ACC112 (cell line): ENCODE results near the gene RDH5.

ENCODE experiments used
- H2AFZ ChIP-seq: fragments of 200-600 bp; sonication (generic); one replicate; pipeline ENCODE4 v1.6.0; 2017; ENCODE audit warnings: antibody characterized with exemption, low read length; ENCODE audit not compliant: unreplicated experiment
- H3K27ac ChIP-seq: fragments of 200-600 bp; sonication (generic); 2 replicates; pipeline ENCODE4 v1.5.1; 2014; ENCODE audit warnings: low read depth, mild to moderate bottlenecking, antibody characterized with exemption, low read length, moderate library complexity
- H3K27me3 ChIP-seq: fragments of 200-600 bp; sonication (generic); 2 replicates; pipeline ENCODE4 v1.6.1; 2014; ENCODE audit warnings: mild to moderate bottlenecking, antibody characterized with exemption, low read length, moderate library complexity, mixed read lengths; ENCODE audit not compliant: insufficient read depth
- H3K36me3 ChIP-seq: fragments of 200-600 bp; sonication (generic); 2 replicates; pipeline ENCODE4 v1.6.1; 2016; ENCODE audit warnings: mild to moderate bottlenecking, antibody characterized with exemption, low read length, moderate library complexity, mixed read lengths; ENCODE audit not compliant: insufficient read depth
- H3K4me1 ChIP-seq: fragments of 200-600 bp; sonication (generic); one replicate; pipeline ENCODE4 v1.6.1; 2016; ENCODE audit warnings: low read length, mixed read lengths; ENCODE audit not compliant: insufficient read depth, unreplicated experiment, control insufficient read depth
- H3K4me3 ChIP-seq: fragments of 200-600 bp; sonication (generic); 2 replicates; pipeline ENCODE4 v1.5.1; 2014; ENCODE audit warnings: mild to moderate bottlenecking, low read depth, low read length
- H3K79me2 ChIP-seq: fragments of 200-600 bp; sonication (generic); one replicate; pipeline ENCODE4 v1.6.0; 2016; ENCODE audit warnings: low read length; ENCODE audit not compliant: control insufficient read depth, unreplicated experiment, insufficient read depth

RDH5 gene

DNA sequence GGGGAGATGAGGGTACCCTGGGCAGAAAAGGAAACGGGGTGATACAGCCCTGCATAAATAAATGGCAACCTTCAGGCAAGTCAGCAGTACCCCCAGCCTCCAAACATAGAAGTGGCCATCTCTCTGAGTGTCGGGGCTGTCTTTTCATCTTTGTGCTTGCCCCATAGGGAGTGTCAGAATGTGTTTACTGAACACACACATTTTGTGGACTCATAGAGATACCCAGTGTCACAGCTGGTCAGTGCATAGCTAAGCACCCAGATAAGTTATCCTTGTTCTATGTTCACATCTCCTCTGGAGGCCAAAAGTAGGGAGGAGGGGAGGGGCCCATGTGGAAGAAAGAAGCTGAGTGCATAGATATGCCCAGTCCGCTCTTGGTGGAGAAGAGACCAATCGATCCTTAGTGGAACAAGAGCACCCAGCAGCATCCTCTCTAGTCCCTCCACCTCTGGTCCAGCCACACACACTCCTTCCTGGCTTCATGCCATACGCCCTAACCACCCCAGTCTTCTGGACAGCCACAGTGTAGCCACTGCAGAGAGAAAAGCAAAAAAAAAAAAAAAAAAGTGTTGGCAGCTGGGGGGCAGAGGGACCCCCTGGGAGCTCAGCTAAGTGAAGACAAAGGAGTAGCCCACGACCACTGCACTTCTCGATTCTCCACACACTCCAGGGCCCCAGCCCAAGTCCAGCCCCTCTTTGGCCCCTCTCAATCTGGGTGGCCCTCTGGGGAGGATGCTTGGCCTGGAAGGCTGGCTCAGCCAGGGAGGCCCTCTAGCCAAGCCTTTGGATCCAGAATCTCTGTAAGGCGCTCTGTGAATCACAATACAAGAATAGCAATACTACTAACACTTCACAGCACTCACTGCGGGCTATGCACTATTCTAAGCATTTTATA lies 15.1 kb upstream of the RDH5 start:
- H3K79me2 ChIP-seq: peaks cover 29% of the 10 kb centered on the region
- peak overlapping the region; percentile 75 for H3K4me3 ChIP-seq
- no peak overlapping the region for H2AFZ ChIP-seq
- H3K27ac ChIP-seq: no peak overlapping the region
- H3K36me3 ChIP-seq: no peaks in the 10 kb centered on the region
- peaks cover 61% of the 10 kb centered on the region for H3K4me1 ChIP-seq
- no peaks in the 10 kb centered on the region for H3K27me3 ChIP-seq

DNA sequence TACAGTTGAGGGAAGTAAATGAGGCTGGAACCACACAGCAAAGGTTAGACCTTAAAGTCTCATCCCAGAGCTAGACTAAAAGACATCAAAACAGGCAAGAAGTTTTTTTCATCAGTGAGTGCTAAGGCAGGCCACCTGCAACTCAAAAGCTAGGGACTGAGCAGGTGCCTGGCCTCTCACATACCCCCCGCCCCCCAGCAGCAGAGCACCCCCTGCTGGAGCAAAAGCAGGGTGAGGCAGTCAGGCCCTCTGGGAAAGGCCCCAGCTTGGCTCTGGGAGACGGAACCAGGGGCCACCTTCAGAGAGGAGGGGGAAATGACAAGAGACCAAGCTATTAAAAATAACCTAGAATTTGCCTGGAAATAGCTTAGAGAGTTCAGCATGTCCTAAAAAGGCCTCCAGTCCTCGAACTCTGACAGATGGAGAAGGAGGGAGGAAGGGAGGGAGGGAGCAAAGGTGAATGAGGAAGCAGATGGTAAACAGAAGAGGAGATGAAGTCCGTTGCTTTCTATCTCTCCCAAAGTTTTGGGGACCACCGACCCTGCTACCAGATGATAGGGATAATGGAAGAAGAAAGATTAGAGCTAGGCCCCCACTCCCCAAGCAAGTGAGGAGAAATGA lies 14.3 kb upstream of the RDH5 start:
- peaks cover 55% of the 10 kb centered on the region for H3K4me1 ChIP-seq
- H3K27ac ChIP-seq: no peak overlapping the region
- H3K36me3 ChIP-seq: no peaks in the 10 kb centered on the region
- peaks cover 29% of the 10 kb centered on the region for H3K79me2 ChIP-seq
- no peak overlapping the region for H2AFZ ChIP-seq
- H3K4me3 ChIP-seq: peak overlapping the region; percentile 75
- no peaks in the 10 kb centered on the region for H3K27me3 ChIP-seq

DNA sequence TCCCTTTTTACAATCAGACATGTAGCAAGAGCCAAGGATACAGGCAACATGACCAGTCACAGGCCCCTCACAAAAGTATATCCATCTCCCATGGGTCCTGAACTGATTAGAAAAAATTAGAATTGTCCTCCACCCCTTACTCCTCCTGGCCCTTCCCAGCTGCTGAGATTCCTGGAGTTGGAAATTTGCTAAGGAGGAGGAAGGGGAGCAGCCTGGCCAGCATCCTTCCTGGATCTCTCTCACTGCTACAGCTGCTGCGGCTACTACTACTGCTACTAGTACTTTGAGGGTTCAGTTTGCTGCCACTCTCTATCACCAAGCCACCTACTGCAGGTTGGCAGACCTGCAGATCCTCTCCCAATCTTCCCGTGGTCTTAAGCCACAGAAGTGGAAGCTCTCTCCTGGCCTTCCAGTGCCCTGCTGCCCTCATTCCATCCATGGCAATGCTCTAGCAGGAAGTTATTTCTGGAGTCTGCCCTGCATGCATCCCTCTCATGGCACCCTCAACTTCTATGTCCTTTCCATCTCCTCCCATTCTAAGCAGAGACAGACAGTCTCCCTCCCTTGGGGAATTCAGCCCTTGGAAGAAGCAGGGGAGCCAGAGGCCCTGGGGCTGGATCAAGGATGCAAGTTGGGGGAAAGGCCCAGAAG lies 13.5 kb upstream of the RDH5 start:
- Histone ChIP-seq H3K27me3 (no peaks in the 10 kb centered on the region), H3K79me2 (peaks cover 29% of the 10 kb centered on the region), H3K27ac (no peak overlapping the region), H3K4me3 (peak overlapping the region; percentile 75), H3K4me1 (peaks cover 50% of the 10 kb centered on the region), H3K36me3 (no peaks in the 10 kb centered on the region), H2AFZ (no peak overlapping the region)

DNA sequence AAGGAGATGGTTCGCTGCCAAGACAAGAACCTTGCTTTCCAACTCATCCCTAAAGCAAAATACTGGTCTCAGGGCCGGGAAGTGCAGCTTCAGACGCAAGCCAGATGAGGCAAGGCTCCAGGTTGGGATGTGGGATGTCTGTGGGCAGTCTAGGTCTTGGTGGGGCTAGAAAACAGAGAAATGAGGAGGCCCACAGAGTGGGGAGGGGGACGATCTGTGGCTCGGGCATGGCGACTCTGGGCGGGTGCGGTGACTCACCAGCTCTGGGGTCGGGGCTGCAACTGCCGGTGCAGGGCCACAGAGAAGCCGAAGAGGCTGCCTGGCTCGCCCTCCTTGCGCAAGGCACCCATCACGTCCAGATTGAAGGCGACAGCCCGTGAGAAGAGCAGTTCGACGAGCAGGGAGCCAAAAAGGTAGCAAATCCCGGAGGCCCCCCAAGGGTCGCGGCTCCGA lies 12.9 kb upstream of the RDH5 start:
- H3K4me1 ChIP-seq: peaks cover 56% of the 10 kb centered on the region
- H3K27ac ChIP-seq: no peak overlapping the region
- H3K79me2 ChIP-seq: peaks cover 29% of the 10 kb centered on the region
- H3K27me3 ChIP-seq: no peaks in the 10 kb centered on the region
- H3K4me3 ChIP-seq: peak overlapping the region; percentile 75
- no peaks in the 10 kb centered on the region for H3K36me3 ChIP-seq
- H2AFZ ChIP-seq: no peak overlapping the region

DNA sequence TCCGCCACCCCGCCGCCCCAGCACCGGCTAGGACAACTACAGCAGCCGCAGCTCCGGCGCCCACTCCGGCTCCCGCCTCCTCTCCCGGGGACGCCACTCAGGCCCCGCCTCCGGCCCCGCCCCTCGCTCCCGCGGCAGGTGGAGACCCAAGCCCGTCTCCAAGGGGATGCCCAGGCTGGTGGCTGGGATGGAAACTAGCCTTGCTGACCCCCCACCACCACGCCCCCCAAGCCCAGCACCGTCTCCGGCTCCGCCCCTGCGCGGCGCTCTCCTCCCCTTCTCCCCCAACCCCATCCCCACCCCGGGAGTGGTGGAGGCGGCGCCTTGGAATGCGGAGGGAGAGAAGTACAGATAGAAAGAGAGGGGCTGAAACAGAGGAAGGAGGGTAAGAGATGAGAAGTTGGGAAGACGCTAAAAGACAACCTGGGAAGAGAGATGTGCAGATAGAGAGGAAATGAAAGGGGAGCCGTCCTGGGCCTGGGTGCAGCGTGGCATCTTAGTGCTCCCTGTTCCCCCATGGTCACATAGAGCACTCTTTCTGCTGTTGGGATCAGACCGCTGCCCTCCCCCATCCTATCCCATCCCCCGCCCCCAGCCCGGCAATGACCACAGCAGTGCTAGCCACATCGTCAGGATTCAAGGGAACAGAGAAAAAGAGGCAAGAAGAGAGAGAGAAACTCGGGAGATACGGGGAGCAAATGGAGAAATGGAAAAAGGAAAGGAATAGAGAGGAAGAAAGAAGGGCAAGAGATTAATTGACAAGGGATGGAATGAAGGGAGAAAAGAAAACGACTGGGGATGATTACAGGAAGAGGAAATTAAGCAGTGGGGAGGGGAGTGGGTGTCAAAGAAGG lies 12.1 kb upstream of the RDH5 start, which contains the start of gene ITGA7:
Gene ITGA7 (minus strand): TSS at position 64 of the 854 bp plus-strand sequence. CDS start 222 bp downstream, outside the sequence.
- Histone ChIP-seq H3K27me3 (no peaks in the 10 kb centered on the region), H3K4me3 (peak within 1 kb of the TSS; percentile 75), H3K4me1 (peaks cover 64% of the 10 kb centered on the region), H3K79me2 (peaks cover 29% of the 10 kb centered on the region), H3K27ac (no peak within 1 kb of the TSS), H2AFZ (peak within 1 kb of the TSS; percentile 59), H3K36me3 (no peaks in the 10 kb centered on the region)

DNA sequence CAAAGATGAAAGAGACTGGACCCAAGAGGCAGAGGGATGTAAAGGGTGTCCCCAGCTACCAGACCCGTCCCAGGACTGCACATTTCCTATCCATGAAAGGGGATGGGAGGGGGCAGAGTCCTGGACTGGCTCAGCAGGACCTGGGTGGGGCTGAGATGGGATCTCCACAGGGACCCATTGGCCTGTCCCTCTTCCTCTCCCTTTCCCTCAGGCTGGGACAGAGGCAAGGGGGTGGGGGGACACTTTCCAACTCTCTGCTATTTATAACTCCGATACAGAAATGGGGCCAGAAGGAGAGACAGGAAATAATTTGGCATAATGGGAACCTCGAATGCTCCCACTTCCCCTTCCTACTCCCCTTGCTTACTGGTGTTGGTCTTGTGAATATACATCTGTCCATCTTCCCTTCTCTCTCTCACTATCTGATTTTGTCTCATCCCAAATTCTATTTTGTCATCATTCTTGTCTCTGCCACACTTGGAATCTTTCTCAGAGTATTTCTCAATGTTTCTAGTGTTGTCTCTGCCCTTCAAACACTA lies 11.4 kb upstream of the RDH5 start:
- Histone ChIP-seq H2AFZ (peak overlapping the region; percentile 59), H3K27ac (no peak overlapping the region), H3K27me3 (no peaks in the 10 kb centered on the region), H3K79me2 (peaks cover 25% of the 10 kb centered on the region), H3K4me3 (peak overlapping the region; percentile 75), H3K36me3 (no peaks in the 10 kb centered on the region), H3K4me1 (peaks cover 64% of the 10 kb centered on the region)

DNA sequence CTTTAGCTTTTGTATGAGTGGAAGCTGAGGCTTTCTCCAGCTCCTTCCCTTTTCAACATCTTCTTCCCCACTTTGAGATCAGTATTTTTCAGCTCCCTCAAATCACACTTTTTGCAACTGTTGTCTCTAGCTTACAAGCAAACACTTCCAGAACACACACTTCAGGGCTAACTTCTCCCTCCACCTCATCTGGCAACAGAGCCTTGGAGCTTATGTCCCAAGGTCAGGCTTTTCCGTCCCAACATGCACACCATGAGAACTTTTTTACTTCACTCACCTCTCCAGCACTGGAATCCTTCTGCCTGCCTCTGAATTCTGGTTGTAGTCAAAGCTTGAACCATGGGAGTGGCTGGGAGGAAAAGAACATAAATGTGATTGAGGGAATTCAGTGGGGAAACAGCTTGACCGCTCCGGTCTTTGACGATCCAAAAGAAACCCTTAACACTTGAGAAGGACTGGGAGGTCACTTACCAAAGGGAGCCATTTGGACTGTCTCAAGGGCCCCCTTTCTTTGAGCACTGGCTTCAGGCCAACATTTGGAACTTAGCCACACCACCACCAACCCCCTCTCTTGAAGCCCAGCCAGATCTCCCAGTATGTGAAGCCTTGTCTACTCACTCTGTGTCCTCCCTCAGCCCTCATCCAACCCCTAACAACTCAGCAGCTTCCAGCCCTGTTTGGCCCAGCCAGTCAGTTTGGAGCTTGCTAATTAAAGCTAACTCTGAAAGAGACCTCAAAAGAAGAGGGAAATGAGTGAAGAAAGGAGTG lies 8.2 kb upstream of the RDH5 start:
- H3K27me3 ChIP-seq: no peaks in the 10 kb centered on the region
- peak overlapping the region; percentile 80 for H3K27ac ChIP-seq
- no peaks in the 10 kb centered on the region for H3K36me3 ChIP-seq
- peaks cover 2% of the 10 kb centered on the region for H3K79me2 ChIP-seq
- H2AFZ ChIP-seq: peak overlapping the region; percentile 68
- peaks cover 43% of the 10 kb centered on the region for H3K4me1 ChIP-seq
- no peak overlapping the region for H3K4me3 ChIP-seq

DNA sequence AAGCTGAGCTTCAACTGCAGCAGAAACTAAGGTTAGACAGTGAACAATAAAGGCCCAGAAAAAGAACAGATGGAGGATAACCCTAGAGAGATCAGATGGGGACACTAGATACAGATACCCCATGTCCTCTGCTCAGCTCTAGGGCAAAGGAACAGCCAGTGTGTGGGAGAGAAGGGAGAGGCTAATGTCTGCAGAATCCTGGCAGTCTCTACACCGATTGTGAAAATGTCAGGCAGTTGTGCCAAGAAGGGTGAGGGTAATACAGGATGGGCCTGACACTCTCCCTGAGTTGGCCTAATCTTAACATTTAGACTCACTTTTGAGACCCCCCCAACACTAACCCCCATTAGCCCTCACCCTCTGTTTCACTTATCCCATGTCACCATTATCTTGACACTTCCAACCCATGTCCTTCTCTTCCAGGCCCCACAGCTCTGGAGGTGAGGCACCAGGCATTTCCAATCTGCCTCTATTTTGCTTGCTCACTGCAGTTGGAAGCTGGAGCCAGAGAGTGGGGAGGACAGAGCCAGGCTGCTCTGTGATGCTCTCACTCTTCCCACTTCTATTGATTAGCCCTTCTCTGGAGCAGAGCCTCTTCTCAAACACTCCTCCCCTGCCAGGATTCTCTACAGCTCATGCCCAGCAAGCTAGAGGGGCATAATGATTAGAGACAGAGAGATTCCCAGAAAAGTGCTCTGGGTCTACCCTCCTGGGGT lies 7.3 kb upstream of the RDH5 start:
- Histone ChIP-seq H3K4me3 (no peak overlapping the region), H3K4me1 (peaks cover 52% of the 10 kb centered on the region), H3K36me3 (no peaks in the 10 kb centered on the region), H3K79me2 (no peaks in the 10 kb centered on the region), H3K27me3 (no peaks in the 10 kb centered on the region), H3K27ac (peak overlapping the region; percentile 80), H2AFZ (no peak overlapping the region)

DNA sequence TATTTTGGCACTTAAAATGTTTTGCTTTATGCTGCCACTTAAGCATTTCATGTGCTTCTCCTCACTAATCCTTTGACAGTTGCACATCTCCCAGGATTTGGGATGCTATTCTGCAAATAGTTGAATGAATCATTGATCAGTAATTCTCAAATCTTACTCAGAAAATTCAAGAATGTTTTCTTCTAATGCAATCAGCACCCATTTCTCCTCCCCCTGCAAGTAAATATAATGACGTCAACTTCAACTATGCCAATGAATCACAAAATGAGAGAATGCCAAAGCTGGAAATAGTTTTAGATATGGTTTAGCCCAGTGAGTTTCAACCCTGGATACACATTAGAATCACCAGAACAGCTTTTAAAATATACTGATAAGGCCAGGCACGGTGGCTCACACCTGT lies 6.5 kb upstream of the RDH5 start:
- peak overlapping the region; percentile 80 for H3K27ac ChIP-seq

More for the DNA sequence above, 6.5 kb upstream of the RDH5 start:
- no peaks in the 10 kb centered on the region for H3K27me3 ChIP-seq
- peaks cover 56% of the 10 kb centered on the region for H3K4me1 ChIP-seq
- no peaks in the 10 kb centered on the region for H3K79me2 ChIP-seq
- no peak overlapping the region for H3K4me3 ChIP-seq
- no peaks in the 10 kb centered on the region for H3K36me3 ChIP-seq
- H2AFZ ChIP-seq: no peak overlapping the region
